Natural killer cell (primary cell): ENCODE measurements around the gene DLAT. TPM values are rescaled to one million over a fixed set of nuclear protein-coding genes. Genes with fewer than 3 reads are reported as not detected.

ENCODE experiments used
- ATAC-seq, 3 donors: fragments of 150-1000 bp in 2 of 3; fragments of 200-7000 bp in 1 of 3; cut with Tn5 transposase; 1 replicate in 1 of 3; 2 replicates in 2 of 3; pipeline ENCODE4 v1.10.0; 2021; ENCODE audit warnings: mild to moderate bottlenecking in 2 of 3, moderate library complexity in 2 of 3
- DNase-seq, 2 donors: peaks; one replicate each; pipeline versions ENCODE4 v3.0.0 to v3.0.0-alpha.2; 2013 to 2021; ENCODE audit warnings: mixed read lengths in 1 of 2
- H3K27ac ChIP-seq: one replicate; pipeline ENCODE4 v1.5.1; 2013; ENCODE audit warnings: mild to moderate bottlenecking, low read length
- H3K27me3 ChIP-seq: one replicate; pipeline ENCODE4 v1.6.1; 2013; ENCODE audit warnings: low read length; ENCODE audit not compliant: control insufficient read depth, insufficient read depth
- H3K36me3 ChIP-seq: one replicate; pipeline ENCODE4 v1.6.1; 2013; ENCODE audit warnings: low read length; ENCODE audit not compliant: control insufficient read depth, insufficient read depth
- H3K4me1 ChIP-seq: one replicate; pipeline ENCODE4 v1.6.1; 2013; ENCODE audit warnings: low read length; ENCODE audit not compliant: control insufficient read depth, insufficient read depth
- H3K4me3 ChIP-seq: one replicate; pipeline ENCODE4 v1.5.1; 2013; ENCODE audit warnings: low read length
- H3K9me3 ChIP-seq: one replicate; pipeline ENCODE4 v1.6.1; 2013; ENCODE audit warnings: low read length; ENCODE audit not compliant: control insufficient read depth, insufficient read depth
- H3K27ac Mint-ChIP-seq, 2 donors: one replicate each; pipeline ENCODE4 v1.8.0; 2022; ENCODE audit warnings: mild to moderate bottlenecking in 2 of 2, mixed read lengths in 2 of 2, moderate library complexity in 1 of 2
- H3K27me3 Mint-ChIP-seq, 2 donors: one replicate each; pipeline ENCODE4 v1.8.0; 2022; ENCODE audit warnings: low read depth in 2 of 2, mixed read lengths in 2 of 2
- H3K36me3 Mint-ChIP-seq: one replicate; pipeline ENCODE4 v1.8.0; 2022; ENCODE audit warnings: mixed read lengths
- H3K4me1 Mint-ChIP-seq, 2 donors: one replicate each; pipeline ENCODE4 v1.8.0; 2022; ENCODE audit warnings: mixed read lengths in 2 of 2
- H3K4me3 Mint-ChIP-seq: one replicate; pipeline ENCODE4 v1.8.0; 2022; ENCODE audit warnings: mild to moderate bottlenecking, moderate library complexity, mixed read lengths
- H3K9me3 Mint-ChIP-seq, 2 donors: one replicate each; pipeline ENCODE4 v1.8.0; 2022; ENCODE audit warnings: mixed read lengths in 2 of 2
- WGBS: methylation state at CpG from one replicate; pipeline ENCODE4 v1.1.7; 2013; ENCODE audit warnings: missing lambda C conversion rate; ENCODE audit not compliant: insufficient coverage; 5-methylcytosine and 5-hydroxymethylcytosine counted together
- intact Hi-C: fragments of 100-400 bp; cut with micrococcal nuclease; formaldehyde crosslinking; loops from one replicate; pipeline ENCODE4 v1.14.2; 2022
- total RNA-seq, 4 donors: library from RNA; stranded (reverse); fragments of 120-200 nt in 1 of 4; gene quantifications; one replicate each; pipeline versions ENCODE4 v1.2.3 to v1.2.4, GENCODE V29; 2013 to 2022
- TF ChIP-seq, protein P1 (sequence below): fragments of 200-600 bp; IDR thresholded peaks from one replicate; pipeline ENCODE4 v1.8.0; 2022; ENCODE audit warnings: antibody characterized with exemption

DLAT gene
- total RNA-seq, 3 donors from 2014 or later (not counting 1 experiment from before 2014, with no cell fraction given), result 12.6 to 16.2 (median 15.5) TPM

- H3K4me3 Mint-ChIP-seq, result no peak overlapping the region
- H3K4me1 Mint-ChIP-seq, result no peaks in the 10 kb centered on the region
- H3K9me3 Mint-ChIP-seq, result no peaks in the 10 kb centered on the region
- no peak overlapping the region for H3K27ac Mint-ChIP-seq
- H3K36me3 Mint-ChIP-seq, result no peaks in the 10 kb centered on the region
- no peak overlapping the region for H3K4me3 ChIP-seq
- no peaks in the 10 kb centered on the region for H3K4me1 ChIP-seq
- 97% methylated on average over 7 of the region's 7 CpGs for WGBS
- peaks cover 11 to 14% of the 10 kb centered on the region in 2 donors for H3K27me3 Mint-ChIP-seq
- peaks cover 4% of the 10 kb centered on the region for H3K27me3 ChIP-seq
- no peak for ATAC-seq
- intact Hi-C loops, result no loop called here
- no peaks in the 10 kb centered on the region for H3K36me3 ChIP-seq
- no peak for DNase-seq
- H3K27ac ChIP-seq, result no peak overlapping the region
- H3K9me3 ChIP-seq, result no peaks in the 10 kb centered on the region
- TF ChIP-seq, protein P1, sequence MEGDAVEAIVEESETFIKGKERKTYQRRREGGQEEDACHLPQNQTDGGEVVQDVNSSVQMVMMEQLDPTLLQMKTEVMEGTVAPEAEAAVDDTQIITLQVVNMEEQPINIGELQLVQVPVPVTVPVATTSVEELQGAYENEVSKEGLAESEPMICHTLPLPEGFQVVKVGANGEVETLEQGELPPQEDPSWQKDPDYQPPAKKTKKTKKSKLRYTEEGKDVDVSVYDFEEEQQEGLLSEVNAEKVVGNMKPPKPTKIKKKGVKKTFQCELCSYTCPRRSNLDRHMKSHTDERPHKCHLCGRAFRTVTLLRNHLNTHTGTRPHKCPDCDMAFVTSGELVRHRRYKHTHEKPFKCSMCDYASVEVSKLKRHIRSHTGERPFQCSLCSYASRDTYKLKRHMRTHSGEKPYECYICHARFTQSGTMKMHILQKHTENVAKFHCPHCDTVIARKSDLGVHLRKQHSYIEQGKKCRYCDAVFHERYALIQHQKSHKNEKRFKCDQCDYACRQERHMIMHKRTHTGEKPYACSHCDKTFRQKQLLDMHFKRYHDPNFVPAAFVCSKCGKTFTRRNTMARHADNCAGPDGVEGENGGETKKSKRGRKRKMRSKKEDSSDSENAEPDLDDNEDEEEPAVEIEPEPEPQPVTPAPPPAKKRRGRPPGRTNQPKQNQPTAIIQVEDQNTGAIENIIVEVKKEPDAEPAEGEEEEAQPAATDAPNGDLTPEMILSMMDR, result no peak
Measured at GRCh38 chr11:111983187-111983986, 41.8 kb upstream of the DLAT start.

DNA sequence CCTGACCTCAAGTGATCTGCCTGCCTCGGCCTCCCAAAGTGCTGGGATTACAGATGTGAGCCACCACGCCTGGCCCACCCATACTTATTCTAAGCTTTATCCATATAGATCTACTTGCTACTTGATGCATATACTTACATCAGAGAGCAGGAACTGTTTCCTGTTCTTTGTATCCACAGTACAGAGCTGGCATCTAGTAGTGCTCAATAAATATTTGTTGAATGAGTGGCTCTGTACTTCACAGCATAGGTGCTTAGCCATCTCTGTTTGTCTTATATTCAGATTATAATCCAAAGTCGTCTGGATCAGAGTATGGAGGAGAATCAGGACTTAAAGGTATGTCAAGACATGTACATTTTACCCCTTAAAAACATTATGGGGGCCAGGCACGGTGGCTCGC lies 38.6 kb upstream of the DLAT start:
- H3K27me3 ChIP-seq, result no peaks in the 10 kb centered on the region
- H3K36me3 Mint-ChIP-seq, result no peaks in the 10 kb centered on the region
- intact Hi-C loops, result no loop called here
- H3K27ac ChIP-seq, result no peak overlapping the region
- H3K27me3 Mint-ChIP-seq, result no peaks in the 10 kb centered on the region
- no peaks in the 10 kb centered on the region for H3K36me3 ChIP-seq
- no peak overlapping the region for H3K4me3 ChIP-seq
- no peak for DNase-seq
- H3K9me3 Mint-ChIP-seq, result no peaks in the 10 kb centered on the region
- no peaks in the 10 kb centered on the region for H3K9me3 ChIP-seq
- H3K4me3 Mint-ChIP-seq, result no peak overlapping the region
- WGBS, result 83% methylated on average over 5 of the region's 5 CpGs
- H3K4me1 ChIP-seq, result no peaks in the 10 kb centered on the region
- no peak overlapping the region for H3K27ac Mint-ChIP-seq
- ATAC-seq, result no peak
- H3K4me1 Mint-ChIP-seq, result no peaks in the 10 kb centered on the region
- TF ChIP-seq, protein P1, result no peak

GRCh38 chr11:111990381-111990780 lies 34.8 kb upstream of the DLAT start:
- H3K9me3 Mint-ChIP-seq, result no peaks in the 10 kb centered on the region
- Histone ChIP-seq H3K4me1 (no peaks in the 10 kb centered on the region), H3K27ac (no peak overlapping the region), H3K36me3 (no peaks in the 10 kb centered on the region), H3K4me3 (no peak overlapping the region), H3K27me3 (no peaks in the 10 kb centered on the region), H3K9me3 (no peaks in the 10 kb centered on the region)
- no peaks in the 10 kb centered on the region for H3K36me3 Mint-ChIP-seq
- no peak for ATAC-seq
- WGBS, result 96% methylated on average over 5 of the region's 6 CpGs
- intact Hi-C loops, result no loop called here
- H3K4me1 Mint-ChIP-seq, result no peaks in the 10 kb centered on the region
- no peak overlapping the region for H3K4me3 Mint-ChIP-seq
- no peak for DNase-seq
- TF ChIP-seq, protein P1, result no peak
- no peaks in the 10 kb centered on the region for H3K27me3 Mint-ChIP-seq
- no peak overlapping the region for H3K27ac Mint-ChIP-seq
